HCT116 (cell line): ENCODE measurements around the gene LCMT1. TPM values are rescaled to one million over a fixed set of nuclear protein-coding genes. Genes with fewer than 3 reads are reported as not detected.
"Not testable (repeated sequence)": the region's sequence is repeated elsewhere in the genome, so short reads cannot be mapped to it uniquely, and the experiment has no call there.

ENCODE experiments used
- ATAC-seq: fragments of 200-7000 bp; cut with Tn5 transposase; 2 replicates; pipeline ENCODE4 v1.9.1; 2020; ENCODE audit warnings: mild to moderate bottlenecking, moderate library complexity
- BruUV-seq: library from RNA; stranded (reverse); fragments of 400-500 nt; replicated peaks from 2 replicates; lab custom pipeline; 2021; lab: Mats Ljungman, UMichigan
- CTCF ChIA-PET: fragments of 300-600 bp; sonication (Branson Sonifier 250); formaldehyde crosslinking; loops from one replicate; lab custom pipeline; 2021; ENCODE audit warnings: antibody characterized with exemption; lab: Charles Lee
- POLR2A ChIA-PET: fragments of 300-600, 350-600 bp; sonication (Branson Sonifier 250); formaldehyde crosslinking; loops from one replicate; lab custom pipeline; 2021; ENCODE audit warnings: antibody characterized with exemption; lab: Charles Lee
- RAD21 ChIA-PET, 2 experiments: fragments of 300-600 bp; sonication (Branson Sonifier 250); formaldehyde crosslinking; loops; one replicate each; lab custom pipeline; 2023; ENCODE audit warnings: low total read pairs in 2 of 2; ENCODE audit not compliant: uncharacterized antibody in 2 of 2, unreplicated experiment in 2 of 2, low non-redundant PET in 1 of 2; lab: Charles Lee
- DNase-seq: peaks from one replicate; pipeline ENCODE4 v3.0.0-alpha.2; 2010; ENCODE audit warnings: low read depth, low spot score
- H2AFZ ChIP-seq: fragments of 200-600 bp; shearing (Covaris generic), sonication (generic); 2 replicates; pipeline ENCODE4 v1.6.1; 2017; ENCODE audit warnings: low read depth, mixed run types, mixed read lengths, antibody characterized with exemption, low read length; ENCODE audit not compliant: poor library complexity, severe bottlenecking
- H3K27ac ChIP-seq: 2 replicates; pipeline ENCODE4 v1.5.1; 2012; ENCODE audit warnings: low read depth, low read length
- H3K27me3 ChIP-seq: fragments of 200-600 bp; sonication (generic); 2 replicates; pipeline ENCODE4 v1.6.1; 2016; ENCODE audit warnings: mixed run types, low read length, mixed read lengths; ENCODE audit not compliant: insufficient read depth
- H3K36me3 ChIP-seq, 2 experiments: fragments of 200-500 bp in 1 of 2; fragments of 200-600 bp in 1 of 2; sonication (Bioruptor generic) in 1 of 2; sonication (generic) in 1 of 2; 2 replicates each; pipeline versions ENCODE4 v1.5.1 to v1.6.1; 2014 to 2016; ENCODE audit warnings: low read length in 2 of 2, inconsistent platforms in 1 of 2, mixed read lengths in 1 of 2, mixed run types in 1 of 2; ENCODE audit not compliant: insufficient read depth in 2 of 2, control insufficient read depth in 1 of 2
- H3K4me1 ChIP-seq, 2 experiments: fragments of 200-600 bp in 1 of 2; sonication (generic) in 1 of 2; 2 replicates each; pipeline versions ENCODE4 v1.5.1 to v1.6.1; 2012 to 2017; ENCODE audit warnings: low read length in 2 of 2, inconsistent platforms in 1 of 2, mild to moderate bottlenecking in 1 of 2, mixed read lengths in 1 of 2, mixed run types in 1 of 2, moderate library complexity in 1 of 2; ENCODE audit not compliant: insufficient read depth in 2 of 2, control insufficient read depth in 1 of 2
- H3K4me2 ChIP-seq: fragments of 200-600 bp; sonication (generic); 2 replicates; pipeline ENCODE4 v1.6.1; 2017; ENCODE audit warnings: mixed run types, low read length, mixed read lengths
- H3K4me3 ChIP-seq, 2 experiments: fragments of 200-600 bp in 1 of 2; sonication (generic) in 1 of 2; replicated peaks in 1 of 2; 2 replicates each; pipeline ENCODE4 v1.5.1; 2011 to 2016; ENCODE audit warnings: low read length in 2 of 2, control low read depth in 1 of 2, low read depth in 1 of 2, mild to moderate bottlenecking in 1 of 2, mixed read lengths in 1 of 2, mixed run types in 1 of 2
- H3K79me2 ChIP-seq: fragments of 200-600 bp; sonication (generic); 2 replicates; pipeline ENCODE4 v1.6.1; 2017; ENCODE audit warnings: mild to moderate bottlenecking, mixed run types, low read length, moderate library complexity, mixed read lengths; ENCODE audit not compliant: insufficient read depth
- H3K9ac ChIP-seq: fragments of 200-600 bp; sonication (generic); 2 replicates; pipeline ENCODE4 v1.6.1; 2016; ENCODE audit warnings: low read length, mixed read lengths
- H3K9me2 ChIP-seq: fragments of 200-600 bp; sonication (generic), shearing (Covaris generic); 2 replicates; pipeline ENCODE4 v1.6.1; 2017; ENCODE audit warnings: mixed run types, mild to moderate bottlenecking, moderate library complexity; ENCODE audit not compliant: insufficient read depth
- H3K9me3 ChIP-seq, 2 experiments: fragments of 200-500 bp in 1 of 2; fragments of 200-600 bp in 1 of 2; sonication (Bioruptor generic) in 1 of 2; sonication (generic) in 1 of 2; 2 replicates each; pipeline ENCODE4 v1.6.1; 2014 to 2017; ENCODE audit warnings: low read length in 2 of 2, mixed read lengths in 2 of 2, inconsistent platforms in 1 of 2, low read depth in 1 of 2, mild to moderate bottlenecking in 1 of 2, mixed run types in 1 of 2, moderate library complexity in 1 of 2; ENCODE audit not compliant: control insufficient read depth in 1 of 2, insufficient read depth in 1 of 2
- H4K20me1 ChIP-seq: fragments of 200-600 bp; sonication (generic), shearing (Covaris generic); 2 replicates; pipeline ENCODE4 v1.6.1; 2017; ENCODE audit warnings: mixed run types, mild to moderate bottlenecking, moderate library complexity; ENCODE audit not compliant: insufficient read depth
- CTCF ChIP-seq, 3 experiments: fragments of 200-600 bp in 1 of 3; sonication (generic) in 1 of 3; IDR thresholded peaks in 2 of 3; conservative IDR thresholded peaks in 1 of 3; 2 replicates each; pipeline ENCODE4 v1.5.1; 2012 to 2017; ENCODE audit warnings: low read depth in 2 of 3, low read length in 2 of 3, antibody characterized with exemption in 1 of 3, borderline replicate concordance in 1 of 3, control low read depth in 1 of 3, mild to moderate bottlenecking in 1 of 3, mixed read lengths in 1 of 3, mixed run types in 1 of 3, moderate library complexity in 1 of 3; ENCODE audit not compliant: insufficient read depth in 1 of 3
- ELF1 ChIP-seq: IDR thresholded peaks from 2 replicates; pipeline ENCODE4 v1.6.1; 2012; ENCODE audit warnings: low read depth, borderline replicate concordance
- EZH2 ChIP-seq: fragments of 200-600 bp; sonication (generic); IDR thresholded peaks from 2 replicates; pipeline ENCODE4 v1.6.1; 2017; ENCODE audit warnings: antibody characterized with exemption, mixed run types
- JUND ChIP-seq: IDR thresholded peaks from 2 replicates; pipeline ENCODE4 v1.6.1; 2012
- MAX ChIP-seq: IDR thresholded peaks from 2 replicates; pipeline ENCODE4 v1.6.1; 2012
- RAD21 ChIP-seq: IDR thresholded peaks from 2 replicates; pipeline ENCODE4 v1.6.1; 2012; ENCODE audit warnings: low read depth, mild to moderate bottlenecking
- REST ChIP-seq: IDR thresholded peaks from 2 replicates; pipeline ENCODE4 v1.6.1; 2012; ENCODE audit warnings: low read depth
- ZBTB33 ChIP-seq: IDR thresholded peaks from 2 replicates; pipeline ENCODE4 v1.6.1; 2011; ENCODE audit warnings: mild to moderate bottlenecking, low read length, moderate library complexity; ENCODE audit not compliant: insufficient replicate concordance; ENCODE audit errors: extremely low read depth
- intact Hi-C: fragments of 100-400 bp; cut with micrococcal nuclease; formaldehyde crosslinking; loops from 2 replicates; pipeline ENCODE4 v1.10.0; 2022
- total RNA-seq: library from RNA; stranded (reverse); gene quantifications from one replicate; pipeline ENCODE4 v1.2.1, GENCODE V29; 2021; ENCODE audit not compliant: unreplicated experiment

LCMT1 gene
- total RNA-seq, 1 experiment from 2014 or later, result 52.4 TPM

GRCh38 chr16:25126086-25126666 lies 14.6 kb downstream of the LCMT1 start:
- H3K27me3 ChIP-seq, H2AFZ ChIP-seq, H3K9ac ChIP-seq, H3K27ac ChIP-seq, H3K9me2 ChIP-seq, H4K20me1 ChIP-seq, H3K4me3 ChIP-seq, BruUV-seq, H3K9me3 ChIP-seq, POLR2A ChIA-PET, DNase-seq: not testable (repeated sequence)
- Histone ChIP-seq H3K79me2 (peaks cover 16% of the 10 kb centered on the region), H3K4me2 (peak overlapping the region; percentile 41), H3K36me3 (peaks cover 4 to 10% of the 10 kb centered on the region in 2 experiments; a peak in 2 of 4 replicates), H3K4me1 (peaks cover 8 to 26% of the 10 kb centered on the region in 2 experiments)
- ATAC-seq, result peak; percentile 30
- RAD21 ChIA-PET, result interaction anchor here in 1 of 2 experiments (1.1 kb wide), 1 partner anchor 99 kb away, joined by 7 read pairs; no protein-coding TSS in a partner anchor
- CTCF ChIA-PET, result interaction anchor here (0.8 to 1.7 kb wide), 3 partner anchors 98 to 151 kb away, joined by 3 to 20 read pairs (median 3); no protein-coding TSS in a partner anchor
- intact Hi-C loops, result loop anchor here (1.0 to 2.0 kb wide), 2 partner anchors 71 to 583 kb away; no protein-coding TSS in a partner anchor

- 0 out of 2 replicates have a peak overlapping the region, but pooled peaks have one; percentile 9 for H3K9ac ChIP-seq
- peak overlapping the region; percentile 41 for H3K4me2 ChIP-seq
- no peak overlapping the region for H3K4me3 ChIP-seq
- ATAC-seq (peak; percentile 87), DNase-seq (no peak)
- H4K20me1 ChIP-seq, result no peaks in the 10 kb centered on the region
- peaks cover 10% of the 10 kb centered on the region for H3K79me2 ChIP-seq
- intact Hi-C loops, result loop anchor here (1.0 to 2.0 kb wide), 3 partner anchors 72 to 582 kb away; no protein-coding TSS in a partner anchor
- CTCF ChIA-PET, result interaction anchor here (0.7 to 1.7 kb wide), 4 partner anchors 8 to 150 kb away, joined by 3 to 20 read pairs (median 3); no protein-coding TSS in a partner anchor
- RAD21 ChIA-PET, result interaction anchor here in 1 of 2 experiments (1.1 kb wide), 1 partner anchor 98 kb away, joined by 7 read pairs; no protein-coding TSS in a partner anchor
- no peak overlapping the region for H2AFZ ChIP-seq
- H3K9me2 ChIP-seq, result no peaks in the 10 kb centered on the region
- BruUV-seq, result no TSS peak
- H3K36me3 ChIP-seq, result peaks cover 4 to 10% of the 10 kb centered on the region in 2 experiments; a peak in 2 of 4 replicates
- no peak overlapping the region for H3K27ac ChIP-seq
- H3K27me3 ChIP-seq, result no peaks in the 10 kb centered on the region
- peaks cover 8 to 26% of the 10 kb centered on the region in 2 experiments for H3K4me1 ChIP-seq
- POLR2A ChIA-PET, result no interaction called here
- no peaks in the 10 kb centered on the region for H3K9me3 ChIP-seq
- TF ChIP-seq CTCF (IDR thresholded peaks at IDR 0.05 in 2 of 3, conservative IDR thresholded peaks at IDR 0.05 in 1 of 3; ENCODE audit: borderline replicate concordance in 1 of 3, insufficient read depth in 1 of 3, low read depth in 2 of 3, low read length in 2 of 3) (peak; percentile 71 to 87 (median 76)), MAX (no peak), RAD21 (peak; percentile 90), JUND (no peak), EZH2 (no peak), ZBTB33 (no peak), REST (no peak), ELF1 (no peak)
Observed at GRCh38 chr16:25126820-25127232, 15.3 kb downstream of the LCMT1 start.
